SH-SY5Y (cell line): ENCODE results near the gene TUBGCP2.

Source experiments
- GATA2 ChIP-seq: IDR thresholded peaks from 2 replicates; pipeline ENCODE4 v1.6.1; 2011; ENCODE audit warnings: mild to moderate bottlenecking, low read depth, low read length
- GATA3 ChIP-seq: IDR thresholded peaks from 2 replicates; pipeline ENCODE4 v1.6.1; 2011; ENCODE audit warnings: low read depth, mild to moderate bottlenecking, low read length, moderate library complexity

The TUBGCP2 gene

GRCh38 chr10:133274751-133275683 is 33.7 kb downstream of the TUBGCP2 start:
- TF ChIP-seq GATA3 (no peak), GATA2 (no peak)

- TF ChIP-seq GATA3 (no peak), GATA2 (no peak)
Measured at GRCh38 chr10:133273534-133274143, 35.0 kb downstream of the TUBGCP2 start.

- TF ChIP-seq GATA3: no peak
Measured at GRCh38 chr10:133272964-133273420, 35.7 kb downstream of the TUBGCP2 start.

- TF ChIP-seq GATA2 (no peak), GATA3 (no peak)
Measured at GRCh38 chr10:133272301-133272963, 36.2 kb downstream of the TUBGCP2 start.

- TF ChIP-seq GATA3 (no peak), GATA2 (no peak)
Measured at GRCh38 chr10:133271521-133272300, 37.0 kb downstream of the TUBGCP2 start.

GRCh38 chr10:133270773-133271297 is 37.8 kb downstream of the TUBGCP2 start:
- TF ChIP-seq GATA3 (no peak), GATA2 (no peak)

GRCh38 chr10:133270204-133270603 is 38.5 kb downstream of the TUBGCP2 start:
- TF ChIP-seq GATA3 (no peak), GATA2 (no peak)

GRCh38 chr10:133269367-133269766 is 39.3 kb downstream of the TUBGCP2 start:
- TF ChIP-seq GATA3: no peak
- no peak for TF ChIP-seq GATA2

- TF ChIP-seq GATA3 (no peak), GATA2 (no peak)
Measured at GRCh38 chr10:133268532-133268931, 40.1 kb downstream of the TUBGCP2 start.

- no peak for TF ChIP-seq GATA2
- TF ChIP-seq GATA3: no peak
Measured at GRCh38 chr10:133267829-133268228, 40.8 kb downstream of the TUBGCP2 start.

- TF ChIP-seq GATA2 (no peak), GATA3 (no peak)
Measured at GRCh38 chr10:133267293-133267692, 41.4 kb downstream of the TUBGCP2 start.

- no peak for TF ChIP-seq GATA3
- no peak for TF ChIP-seq GATA2
Measured at GRCh38 chr10:133266056-133266795, 42.4 kb downstream of the TUBGCP2 start.

- TF ChIP-seq GATA2 (no peak), GATA3 (no peak)
Measured at GRCh38 chr10:133264461-133264860, 44.2 kb downstream of the TUBGCP2 start.
